ENCODE data around the gene CAMTA1. TPM values are rescaled to one million over a fixed set of nuclear protein-coding genes. Genes with fewer than 3 reads are reported as not detected.

The CAMTA1 gene
- total RNA-seq, 1 donor from 2014 or later = 62.9 TPM

DNA sequence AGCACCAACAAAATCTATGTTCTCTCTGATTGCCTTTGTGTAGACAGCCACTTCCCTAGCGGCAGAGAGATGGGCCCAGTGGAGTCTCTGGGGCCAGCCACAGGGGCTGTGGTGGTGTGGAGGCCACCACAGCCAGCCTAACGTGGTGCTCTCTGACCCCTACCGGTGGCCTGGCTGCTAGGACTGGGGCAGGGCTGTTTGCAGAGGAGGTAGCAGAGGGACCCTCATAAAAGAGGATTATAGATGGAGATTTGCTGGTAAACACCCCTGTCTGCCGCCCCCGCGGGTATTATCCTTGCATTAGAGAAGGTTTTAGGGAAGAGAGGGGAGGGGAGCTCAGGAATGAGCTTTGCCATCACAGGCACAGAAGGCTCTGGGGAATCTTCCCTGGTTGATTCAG, 675.6 kb downstream of the CAMTA1 start:
- intact Hi-C loops (cut with DNase I) = no loop called here
- Histone ChIP-seq H3K36me3 (no peaks in the 10 kb centered on the region), H3K27me3 (no peaks in the 10 kb centered on the region), H3K4me3 (no peak overlapping the region), H3K27ac (no peak overlapping the region), H3K4me1 (peaks cover 9% of the 10 kb centered on the region), H3K9me3 (no peaks in the 10 kb centered on the region)
- no peak for DNase-seq (ENCODE audit: extremely low spot score in 2 of 2)
- TF ChIP-seq POLR2AphosphoS5 (IDR thresholded peaks at IDR 0.05; ENCODE audit: insufficient read depth in 1 of 2, low read depth in 1 of 2) (no peak), POLR2A (IDR thresholded peaks at IDR 0.05) (no peak)
- TF ChIP-seq, protein P1, sequence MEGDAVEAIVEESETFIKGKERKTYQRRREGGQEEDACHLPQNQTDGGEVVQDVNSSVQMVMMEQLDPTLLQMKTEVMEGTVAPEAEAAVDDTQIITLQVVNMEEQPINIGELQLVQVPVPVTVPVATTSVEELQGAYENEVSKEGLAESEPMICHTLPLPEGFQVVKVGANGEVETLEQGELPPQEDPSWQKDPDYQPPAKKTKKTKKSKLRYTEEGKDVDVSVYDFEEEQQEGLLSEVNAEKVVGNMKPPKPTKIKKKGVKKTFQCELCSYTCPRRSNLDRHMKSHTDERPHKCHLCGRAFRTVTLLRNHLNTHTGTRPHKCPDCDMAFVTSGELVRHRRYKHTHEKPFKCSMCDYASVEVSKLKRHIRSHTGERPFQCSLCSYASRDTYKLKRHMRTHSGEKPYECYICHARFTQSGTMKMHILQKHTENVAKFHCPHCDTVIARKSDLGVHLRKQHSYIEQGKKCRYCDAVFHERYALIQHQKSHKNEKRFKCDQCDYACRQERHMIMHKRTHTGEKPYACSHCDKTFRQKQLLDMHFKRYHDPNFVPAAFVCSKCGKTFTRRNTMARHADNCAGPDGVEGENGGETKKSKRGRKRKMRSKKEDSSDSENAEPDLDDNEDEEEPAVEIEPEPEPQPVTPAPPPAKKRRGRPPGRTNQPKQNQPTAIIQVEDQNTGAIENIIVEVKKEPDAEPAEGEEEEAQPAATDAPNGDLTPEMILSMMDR (IDR thresholded peaks at IDR 0.05) = no peak

DNA sequence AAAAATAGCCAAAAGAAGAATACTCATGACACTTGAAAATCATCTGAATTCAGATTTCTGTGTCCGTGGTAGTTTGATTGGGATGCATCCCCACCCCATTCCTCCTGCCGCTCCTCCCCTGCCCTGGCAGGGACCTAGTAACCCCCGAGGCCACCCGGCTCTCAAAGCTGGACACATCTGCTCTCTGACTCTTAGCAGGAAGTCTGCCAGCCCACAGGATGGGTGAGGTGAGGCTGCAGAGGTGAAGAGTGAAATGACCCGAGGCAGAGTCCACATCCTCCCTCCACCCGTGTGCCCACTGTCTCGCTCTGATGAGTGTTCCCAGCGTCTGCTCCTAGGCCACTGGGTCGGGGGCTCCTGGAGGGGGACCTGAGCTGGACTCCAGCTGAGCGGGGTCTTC, 677.4 kb downstream of the CAMTA1 start:
- TF ChIP-seq POLR2A (IDR thresholded peaks at IDR 0.05) (no peak), POLR2AphosphoS5 (IDR thresholded peaks at IDR 0.05; ENCODE audit: insufficient read depth in 1 of 2, low read depth in 1 of 2) (no peak)
- TF ChIP-seq, protein P1 (IDR thresholded peaks at IDR 0.05) = no peak
- H3K27ac ChIP-seq = no peak overlapping the region
- no peaks in the 10 kb centered on the region for H3K27me3 ChIP-seq
- no peaks in the 10 kb centered on the region for H3K36me3 ChIP-seq
- H3K4me1 ChIP-seq = no peaks in the 10 kb centered on the region
- no peak overlapping the region for H3K4me3 ChIP-seq
- intact Hi-C loops (cut with DNase I) = no loop called here
- no peaks in the 10 kb centered on the region for H3K9me3 ChIP-seq
- DNase-seq (ENCODE audit: extremely low spot score in 2 of 2) = no peak

- TF ChIP-seq, protein P1 (IDR thresholded peaks at IDR 0.05) = no peak
- no peak for TF ChIP-seq POLR2AphosphoS5 (IDR thresholded peaks at IDR 0.05; ENCODE audit: insufficient read depth in 1 of 2, low read depth in 1 of 2)
- TF ChIP-seq POLR2A (IDR thresholded peaks at IDR 0.05) = no peak
Measured at GRCh38 chr1:7463526-7463925, 678.3 kb downstream of the CAMTA1 start.

GRCh38 chr1:7464736-7465135, 679.5 kb downstream of the CAMTA1 start:
- DNase-seq (ENCODE audit: extremely low spot score in 2 of 2) = no peak
- no peak for TF ChIP-seq POLR2AphosphoS5 (IDR thresholded peaks at IDR 0.05; ENCODE audit: insufficient read depth in 1 of 2, low read depth in 1 of 2)
- Histone ChIP-seq H3K27me3 (no peaks in the 10 kb centered on the region), H3K36me3 (no peaks in the 10 kb centered on the region), H3K27ac (no peak overlapping the region), H3K9me3 (no peaks in the 10 kb centered on the region), H3K4me1 (peaks cover 11% of the 10 kb centered on the region), H3K4me3 (no peak overlapping the region)
- intact Hi-C loops (cut with DNase I) = no loop called here

More at GRCh38 chr1:7463526-7463925, 678.3 kb downstream of the CAMTA1 start:
- H3K4me3 ChIP-seq = no peak overlapping the region
- DNase-seq (ENCODE audit: extremely low spot score in 2 of 2) = no peak
- no peaks in the 10 kb centered on the region for H3K9me3 ChIP-seq
- no peaks in the 10 kb centered on the region for H3K4me1 ChIP-seq
- no peak overlapping the region for H3K27ac ChIP-seq
- no peaks in the 10 kb centered on the region for H3K27me3 ChIP-seq
- H3K36me3 ChIP-seq = no peaks in the 10 kb centered on the region
- intact Hi-C loops (cut with DNase I) = no loop called here

GRCh38 chr1:7467476-7468175, 682.4 kb downstream of the CAMTA1 start:
- Histone ChIP-seq H3K4me3 (no peak overlapping the region), H3K4me1 (peaks cover 40% of the 10 kb centered on the region), H3K9me3 (no peaks in the 10 kb centered on the region), H3K27ac (no peak overlapping the region), H3K27me3 (no peaks in the 10 kb centered on the region), H3K36me3 (no peaks in the 10 kb centered on the region)
- no peak for DNase-seq (ENCODE audit: extremely low spot score in 2 of 2)
- intact Hi-C loops (cut with DNase I) = no loop called here
- TF ChIP-seq POLR2A (IDR thresholded peaks at IDR 0.05) (no peak), POLR2AphosphoS5 (IDR thresholded peaks at IDR 0.05; ENCODE audit: insufficient read depth in 1 of 2, low read depth in 1 of 2) (no peak)
- TF ChIP-seq, protein P1 (IDR thresholded peaks at IDR 0.05) = no peak
